Thymus (tissue), 11 donors: ENCODE data around the gene SPATA45. TPM values are rescaled to one million over a fixed set of nuclear protein-coding genes. Genes with fewer than 3 reads are reported as not detected.

ENCODE experiments used
- DNase-seq, 9 donors: peaks; one replicate each; pipeline ENCODE4 v3.0.0-alpha.2; 2013; ENCODE audit warnings: low spot score in 9 of 9, low read depth in 6 of 9, missing footprints in 1 of 9
- H3K27ac ChIP-seq, 2 donors: one replicate each; pipeline ENCODE4 v1.5.1; 2013; ENCODE audit warnings: control low read depth in 1 of 2, low read depth in 1 of 2, low read length in 1 of 2, mild to moderate bottlenecking in 1 of 2, moderate library complexity in 1 of 2
- H3K27me3 ChIP-seq, 2 donors: one replicate each; pipeline ENCODE4 v1.5.1; 2013; ENCODE audit warnings: low read length in 1 of 2; ENCODE audit not compliant: control insufficient read depth in 2 of 2, insufficient read depth in 1 of 2
- H3K36me3 ChIP-seq, 2 donors: one replicate each; pipeline ENCODE4 v1.5.1; 2013; ENCODE audit warnings: low read length in 1 of 2, mild to moderate bottlenecking in 1 of 2, moderate library complexity in 1 of 2; ENCODE audit not compliant: control insufficient read depth in 2 of 2, insufficient read depth in 2 of 2
- H3K4me1 ChIP-seq, 2 donors: one replicate each; pipeline ENCODE4 v1.5.1; 2013; ENCODE audit warnings: low read length in 2 of 2; ENCODE audit not compliant: control insufficient read depth in 2 of 2, insufficient read depth in 2 of 2
- H3K4me3 ChIP-seq, 2 donors: one replicate each; pipeline ENCODE4 v1.5.1; 2013; ENCODE audit warnings: low read length in 2 of 2, control low read depth in 1 of 2, mild to moderate bottlenecking in 1 of 2
- H3K9me3 ChIP-seq, 2 donors: one replicate each; pipeline ENCODE4 v1.5.1; 2013; ENCODE audit warnings: low read length in 1 of 2, mild to moderate bottlenecking in 1 of 2; ENCODE audit not compliant: control insufficient read depth in 2 of 2, insufficient read depth in 1 of 2
- WGBS: extraction: QIAGEN DNeasy Blood & Tissue Kit; methylation state at CpG from one replicate; pipeline ENCODE4 v1.1.7; 2013; 5-methylcytosine and 5-hydroxymethylcytosine counted together
- polyA plus RNA-seq: library from polyadenylated mRNA; stranded (reverse); fragments of 200-250 nt; gene quantifications from one replicate; pipeline ENCODE4 v1.2.3, GENCODE V29; 2013
- total RNA-seq: library from RNA; stranded (reverse); fragments of 120-200 nt; gene quantifications from one replicate; pipeline ENCODE4 v1.2.4, GENCODE V29; 2013
- donor health status: healthy.

The SPATA45 gene
- total and polyA plus RNA-seq, 2 donors = 0.18 to 0.33 TPM

GRCh38 chr1:212791676-212792395 lies 55.6 kb downstream of the SPATA45 start, which contains the start of the genes NSL1 and TATDN3:
Gene NSL1 (minus strand): TSS chr1:212791777. CDS start chr1:212791763, 14 bp downstream.
Gene TATDN3 (plus strand): TSS chr1:212791894. CDS start chr1:212791922, 28 bp downstream.
- Histone ChIP-seq H3K4me1 (peaks cover 2 to 16% of the 10 kb centered on the region in 2 donors), H3K27ac (peak within 1 kb of the TSS; percentile 81 to 85), H3K36me3 (peaks cover 3 to 7% of the 10 kb centered on the region in 2 donors), H3K4me3 (peak within 1 kb of the TSS; percentile 76 to 80), H3K27me3 (no peaks in the 10 kb centered on the region), H3K9me3 (no peaks in the 10 kb centered on the region)
- under 1% methylated on average over 46 of the region's 46 CpGs for WGBS
- peak; percentile 88 to 99 (median 94) for DNase-seq

DNA sequence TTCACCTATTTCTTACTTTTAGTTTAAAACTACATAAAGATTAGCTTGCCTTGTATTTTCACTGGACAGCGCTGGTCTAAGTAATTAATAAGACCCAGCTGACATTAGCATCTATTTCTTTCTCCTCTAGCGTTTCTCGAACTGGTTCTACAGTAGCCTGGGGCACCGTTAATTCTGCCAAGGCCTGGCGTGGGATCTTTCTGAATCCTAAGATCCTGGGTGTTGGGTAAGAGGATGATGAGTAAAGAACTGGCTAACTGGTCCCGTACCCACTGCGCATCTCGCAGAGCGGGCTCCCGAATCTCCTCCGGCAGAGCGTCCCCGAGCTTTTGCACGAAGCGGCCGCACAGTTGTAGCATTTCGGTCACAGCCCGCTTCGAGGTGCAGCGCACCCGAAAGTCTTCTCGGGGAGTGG lies 56.2 kb downstream of the SPATA45 start:
- H3K4me1 ChIP-seq = peaks cover 2 to 16% of the 10 kb centered on the region in 2 donors
- H3K9me3 ChIP-seq = no peaks in the 10 kb centered on the region
- no peak for DNase-seq
- H3K27ac ChIP-seq = peak overlapping the region; percentile 70 to 85
- H3K27me3 ChIP-seq = no peaks in the 10 kb centered on the region
- H3K4me3 ChIP-seq = peak overlapping the region; percentile 76 to 80
- WGBS = under 1% methylated on average over 22 of the region's 22 CpGs
- H3K36me3 ChIP-seq = peaks cover 6 to 8% of the 10 kb centered on the region in 2 donors

- peaks cover 1 to 2% of the 10 kb centered on the region in 2 donors for H3K4me1 ChIP-seq
- WGBS = 99% methylated on average over 1 of the region's 1 CpG
These were observed 61.6 kb downstream of the SPATA45 start for GRCh38 chr1:212785871-212786270.

GRCh38 chr1:212783976-212784375 lies 63.5 kb downstream of the SPATA45 start:
- Histone ChIP-seq H3K9me3 (no peaks in the 10 kb centered on the region), H3K27me3 (no peaks in the 10 kb centered on the region), H3K4me1 (no peaks in the 10 kb centered on the region), H3K36me3 (peaks cover 10 to 38% of the 10 kb centered on the region in 2 donors), H3K27ac (no peak overlapping the region), H3K4me3 (no peak overlapping the region)
- 94% methylated on average over 1 of the region's 1 CpG for WGBS
- DNase-seq = no peak

More at GRCh38 chr1:212785871-212786270, 61.6 kb downstream of the SPATA45 start:
- Histone ChIP-seq H3K4me3 (no peak overlapping the region), H3K27me3 (no peaks in the 10 kb centered on the region), H3K27ac (no peak overlapping the region), H3K9me3 (no peaks in the 10 kb centered on the region), H3K36me3 (peaks cover 10 to 33% of the 10 kb centered on the region in 2 donors)
- DNase-seq = no peak

DNA sequence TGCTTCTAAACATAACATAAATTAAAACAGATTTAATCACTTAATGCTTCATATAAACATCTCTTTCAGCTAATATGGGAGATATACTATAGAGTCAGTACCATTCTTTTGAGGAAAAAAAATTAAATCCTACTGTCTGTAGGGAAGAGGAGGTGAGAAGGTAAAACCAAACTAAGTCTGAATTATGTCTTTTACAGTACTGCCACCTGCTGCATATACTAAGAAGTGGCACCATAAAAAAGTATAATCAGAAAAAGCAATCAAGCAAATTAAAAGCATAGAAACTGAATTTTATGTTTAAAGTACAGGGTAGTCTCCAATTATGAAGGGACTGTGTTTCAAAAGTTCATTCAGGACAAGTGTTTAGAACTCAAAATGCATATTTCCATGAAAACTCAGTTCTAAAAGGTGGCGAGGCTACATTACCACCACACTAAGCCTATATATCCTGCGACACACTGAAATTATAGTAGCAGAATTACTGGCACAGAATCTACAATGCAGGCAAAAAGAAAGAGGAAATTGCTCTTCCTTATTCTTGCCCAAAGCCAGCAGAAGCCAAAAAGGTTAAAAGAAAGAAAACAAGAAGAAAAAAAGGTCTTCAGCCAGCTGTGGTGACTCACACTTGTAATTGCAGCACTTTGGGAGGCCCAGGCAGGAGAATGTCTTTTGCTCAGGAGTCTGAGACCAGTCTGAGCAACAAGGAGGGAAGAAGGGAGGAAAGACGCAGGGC lies 64.9 kb downstream of the SPATA45 start:
- 97% methylated on average over 3 of the region's 3 CpGs for WGBS
- no peak overlapping the region for H3K4me3 ChIP-seq
- peaks cover 10 to 38% of the 10 kb centered on the region in 2 donors for H3K36me3 ChIP-seq
- no peaks in the 10 kb centered on the region for H3K27me3 ChIP-seq
- H3K4me1 ChIP-seq = no peaks in the 10 kb centered on the region
- no peak overlapping the region for H3K27ac ChIP-seq
- DNase-seq = peak in 3 of 9 donors; percentile 13 to 55 (median 28)
- H3K9me3 ChIP-seq = no peaks in the 10 kb centered on the region

GRCh38 chr1:212781225-212781624 lies 66.2 kb downstream of the SPATA45 start:
- Histone ChIP-seq H3K27ac (no peak overlapping the region), H3K27me3 (no peaks in the 10 kb centered on the region), H3K4me3 (no peak overlapping the region), H3K4me1 (no peaks in the 10 kb centered on the region), H3K9me3 (no peaks in the 10 kb centered on the region), H3K36me3 (peaks cover 4 to 35% of the 10 kb centered on the region in 2 donors)
- WGBS = 94% methylated on average over 2 of the region's 2 CpGs
- DNase-seq = no peak

DNA sequence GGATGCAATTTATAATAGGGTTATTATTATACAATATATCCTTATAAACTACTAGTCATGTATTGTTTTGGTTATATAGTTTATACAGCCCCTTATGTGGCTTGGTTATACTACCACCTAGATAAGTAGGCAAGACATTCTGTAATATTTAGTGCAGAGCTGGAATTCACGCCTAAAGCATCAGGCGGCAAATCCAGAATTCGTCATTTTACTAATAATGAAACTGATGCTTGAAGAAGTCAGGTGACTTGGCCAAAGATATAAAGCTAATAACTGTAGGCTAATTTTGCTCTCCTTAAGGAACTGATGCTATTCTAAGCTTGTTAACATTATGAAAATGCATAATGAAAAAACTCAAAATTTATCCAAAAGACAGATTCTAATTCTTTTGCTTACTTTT lies 66.7 kb downstream of the SPATA45 start:
- no peak overlapping the region for H3K27ac ChIP-seq
- WGBS = 96% methylated on average over 3 of the region's 3 CpGs
- no peak for DNase-seq
- H3K4me1 ChIP-seq = no peaks in the 10 kb centered on the region
- H3K9me3 ChIP-seq = no peaks in the 10 kb centered on the region
- H3K4me3 ChIP-seq = no peak overlapping the region
- peaks cover 4 to 34% of the 10 kb centered on the region in 2 donors for H3K36me3 ChIP-seq
- no peaks in the 10 kb centered on the region for H3K27me3 ChIP-seq
